ENCODE data around the gene LPP. TPM values are rescaled to one million over a fixed set of nuclear protein-coding genes. Genes with fewer than 3 reads are reported as not detected.

Gene LPP
- total RNA-seq, 1 donor from 2014 or later = 132 TPM

DNA sequence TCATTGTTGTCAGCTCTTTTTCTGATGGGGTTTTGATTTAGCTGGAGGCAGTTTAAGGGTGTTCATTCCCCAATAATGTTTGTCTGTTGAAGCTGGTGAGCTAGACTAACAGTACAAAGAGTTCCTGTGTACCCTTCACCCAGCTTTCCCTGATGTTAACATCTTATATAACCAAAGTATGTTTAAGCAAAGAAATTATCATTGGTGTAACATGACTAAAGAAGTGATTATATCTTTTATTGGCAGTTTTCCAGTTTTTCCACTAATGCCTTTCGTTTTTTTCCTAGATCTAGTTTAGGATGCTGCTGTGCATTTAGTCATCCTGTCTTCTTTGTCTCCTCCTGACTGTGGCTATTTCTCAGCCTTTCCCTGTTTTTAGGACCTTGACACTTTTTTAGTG is 165.6 kb downstream of the LPP start:
- DNase-seq (ENCODE audit: low spot score in 2 of 2, unreplicated experiment in 2 of 2) = no peak
- no peak for TF ChIP-seq CTCF (IDR thresholded peaks at IDR 0.05; ENCODE audit: unreplicated experiment)
- no peak overlapping the region for H3K4me3 Mint-ChIP-seq
- H3K4me1 Mint-ChIP-seq = peaks cover 6% of the 10 kb centered on the region
- H3K27ac Mint-ChIP-seq = no peak overlapping the region
- H3K36me3 Mint-ChIP-seq = peaks cover 2% of the 10 kb centered on the region
- no peaks in the 10 kb centered on the region for H3K27me3 Mint-ChIP-seq (ENCODE audit: low read depth)
- H3K9me3 Mint-ChIP-seq = peaks cover 4% of the 10 kb centered on the region

DNA sequence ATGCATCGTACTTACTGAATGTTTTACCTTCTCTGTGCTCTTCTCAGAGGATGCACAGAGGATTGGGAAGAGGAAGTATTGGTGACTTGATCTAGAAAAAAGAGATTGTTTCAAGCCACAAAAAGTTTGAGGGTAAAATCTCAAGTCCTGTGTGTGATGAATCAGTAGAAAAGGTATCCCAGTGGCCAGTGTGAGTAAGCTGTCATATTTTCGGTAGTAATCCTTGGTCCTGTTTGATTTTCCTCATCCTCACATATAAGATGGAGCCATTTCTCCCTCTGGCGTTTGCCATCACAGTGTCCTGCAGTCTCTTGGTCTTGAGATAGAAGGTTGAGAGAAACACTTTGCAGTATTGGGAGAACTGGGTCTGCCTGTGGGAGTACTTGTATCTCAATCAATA is 166.8 kb downstream of the LPP start:
- peaks cover 6% of the 10 kb centered on the region for H3K4me1 Mint-ChIP-seq
- no peak for TF ChIP-seq CTCF (IDR thresholded peaks at IDR 0.05; ENCODE audit: unreplicated experiment)
- DNase-seq (ENCODE audit: low spot score in 2 of 2, unreplicated experiment in 2 of 2) = no peak
- peaks cover 5% of the 10 kb centered on the region for H3K36me3 Mint-ChIP-seq
- no peaks in the 10 kb centered on the region for H3K27me3 Mint-ChIP-seq (ENCODE audit: low read depth)
- no peak overlapping the region for H3K27ac Mint-ChIP-seq
- H3K4me3 Mint-ChIP-seq = no peak overlapping the region
- peaks cover 4% of the 10 kb centered on the region for H3K9me3 Mint-ChIP-seq

GRCh38 chr3:188321258-188321657 is 167.3 kb downstream of the LPP start:
- H3K4me3 Mint-ChIP-seq = no peak overlapping the region
- TF ChIP-seq CTCF (IDR thresholded peaks at IDR 0.05; ENCODE audit: unreplicated experiment) = no peak
- no peak overlapping the region for H3K27ac Mint-ChIP-seq
- peaks cover 10% of the 10 kb centered on the region for H3K36me3 Mint-ChIP-seq
- DNase-seq (ENCODE audit: low spot score in 2 of 2, unreplicated experiment in 2 of 2) = no peak
- peaks cover 6% of the 10 kb centered on the region for H3K9me3 Mint-ChIP-seq
- H3K4me1 Mint-ChIP-seq = peaks cover 6% of the 10 kb centered on the region
- no peaks in the 10 kb centered on the region for H3K27me3 Mint-ChIP-seq (ENCODE audit: low read depth)

- Mint-ChIP-seq H3K4me1 (peaks cover 8% of the 10 kb centered on the region), H3K36me3 (peaks cover 12% of the 10 kb centered on the region), H3K27ac (no peak overlapping the region)
Observed at GRCh38 chr3:188322135-188322887, 168.4 kb downstream of the LPP start.

DNA sequence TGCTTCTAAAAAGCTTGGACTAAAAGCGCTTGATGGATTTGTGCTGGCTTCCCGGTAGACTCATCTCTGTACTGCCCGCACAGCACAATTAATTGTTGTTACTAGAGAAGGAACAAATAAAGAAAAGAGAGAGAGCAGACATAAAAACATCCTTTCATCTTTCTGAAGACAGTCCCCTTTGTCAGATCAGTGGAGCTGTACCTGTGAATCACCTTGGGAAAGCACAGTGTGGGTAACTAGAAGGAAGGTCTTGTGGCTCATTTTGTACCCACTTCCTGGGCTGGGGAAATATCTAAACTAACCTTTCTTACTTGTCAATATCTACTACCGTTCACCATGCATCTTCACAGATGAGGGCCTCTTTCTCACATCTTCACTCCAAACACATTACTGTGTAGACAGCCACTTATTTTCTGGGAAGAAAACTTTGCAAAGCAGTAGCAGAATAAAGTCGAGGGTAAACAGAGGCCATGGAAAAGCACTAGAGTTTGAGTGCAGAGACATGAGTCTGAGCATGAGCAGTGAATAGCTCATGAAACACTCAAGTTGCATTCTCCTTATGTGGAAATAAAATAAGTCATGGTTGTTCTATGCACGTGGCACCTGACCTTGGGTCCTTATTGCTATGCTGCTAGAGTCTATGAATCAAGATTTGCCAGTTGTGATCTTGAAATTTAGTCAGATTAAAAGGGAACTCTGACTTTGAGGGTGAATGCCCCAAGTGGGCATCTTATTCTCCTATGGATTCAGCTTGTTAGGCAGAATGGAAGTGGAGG is 169.3 kb downstream of the LPP start:
- no peak for DNase-seq (ENCODE audit: low spot score in 2 of 2, unreplicated experiment in 2 of 2)
- peaks cover 8% of the 10 kb centered on the region for H3K4me1 Mint-ChIP-seq
- TF ChIP-seq CTCF (IDR thresholded peaks at IDR 0.05; ENCODE audit: unreplicated experiment) = no peak
- peaks cover 14% of the 10 kb centered on the region for H3K36me3 Mint-ChIP-seq
- no peak overlapping the region for H3K27ac Mint-ChIP-seq
- H3K27me3 Mint-ChIP-seq (ENCODE audit: low read depth) = no peaks in the 10 kb centered on the region
- no peak overlapping the region for H3K4me3 Mint-ChIP-seq
- H3K9me3 Mint-ChIP-seq = peaks cover 7% of the 10 kb centered on the region

More at GRCh38 chr3:188322135-188322887, 168.4 kb downstream of the LPP start:
- peaks cover 7% of the 10 kb centered on the region for H3K9me3 Mint-ChIP-seq
- no peak overlapping the region for H3K4me3 Mint-ChIP-seq
- H3K27me3 Mint-ChIP-seq (ENCODE audit: low read depth) = no peaks in the 10 kb centered on the region
- no peak for TF ChIP-seq CTCF (IDR thresholded peaks at IDR 0.05; ENCODE audit: unreplicated experiment)
- no peak for DNase-seq (ENCODE audit: low spot score in 2 of 2, unreplicated experiment in 2 of 2)

Measured in mesothelial cell of epicardium (in vitro differentiated cells).